Heart right ventricle (tissue), 16 donors: Measurements from ENCODE around the gene LSP1. TPM values are rescaled to one million over a fixed set of nuclear protein-coding genes. Genes with fewer than 3 reads are reported as not detected.
A peak's percentile ranks its signal among the peaks of the same experiment; 100 is the strongest.

Experiments used
- ATAC-seq, 8 donors: fragments of 200-7000 bp; cut with Tn5 transposase; one replicate each; pipeline ENCODE4 v1.9.1; 2020; ENCODE audit warnings: mild to moderate bottlenecking in 8 of 8, moderate library complexity in 8 of 8, moderate number of reproducible peaks in 1 of 8
- DNase-seq, 2 donors: peaks; one replicate each; pipeline ENCODE4 v3.0.0-alpha.2; 2020
- H3K27ac ChIP-seq, 10 donors: fragments of 200-600 bp; sonication (generic) in 2 of 10; one replicate each; pipeline versions ENCODE4 v1.5.0 to v1.8.0; 2020 to 2022; ENCODE audit warnings: mild to moderate bottlenecking in 3 of 10
- H3K27me3 ChIP-seq, 7 donors: fragments of 200-600 bp; one replicate each; pipeline ENCODE4 v1.8.0; 2021 to 2022; ENCODE audit warnings: mild to moderate bottlenecking in 2 of 7
- H3K36me3 ChIP-seq, 9 donors: fragments of 200-600 bp; sonication (generic) in 1 of 9; one replicate each; pipeline versions ENCODE4 v1.5.0 to v1.8.0; 2020 to 2022; ENCODE audit warnings: mild to moderate bottlenecking in 2 of 9
- H3K4me1 ChIP-seq, 9 donors: fragments of 200-600 bp; sonication (generic) in 1 of 9; one replicate each; pipeline versions ENCODE4 v1.5.0 to v1.8.0; 2020 to 2022; ENCODE audit warnings: mild to moderate bottlenecking in 4 of 9
- H3K4me3 ChIP-seq, 10 donors: fragments of 200-600 bp; sonication (generic) in 2 of 10; one replicate each; pipeline versions ENCODE4 v1.5.0 to v1.8.0; 2020 to 2022; ENCODE audit warnings: mild to moderate bottlenecking in 7 of 10, moderate library complexity in 2 of 10
- H3K9me3 ChIP-seq, 11 donors: fragments of 200-600 bp in 10 of 11; sonication (generic) in 2 of 11; one replicate each; pipeline versions ENCODE4 v1.5.0 to v1.8.0; 2013 to 2022; ENCODE audit warnings: mild to moderate bottlenecking in 2 of 11, control low read depth in 1 of 11, moderate library complexity in 1 of 11
- WGBS, 2 donors: extraction: QIAGEN DNeasy Blood & Tissue Kit; methylation state at CpG; one replicate each; pipeline ENCODE4 v1.1.7; 2013; ENCODE audit warnings: inconsistent platforms in 1 of 2; 5-methylcytosine and 5-hydroxymethylcytosine counted together
- intact Hi-C, 10 donors: fragments of 100-400 bp; cut with DNase I; formaldehyde crosslinking; loops; one replicate each; pipeline versions ENCODE4 v1.11.1 to v1.14.2; 2022
- polyA plus RNA-seq, 2 donors: library from polyadenylated mRNA; stranded (reverse); fragments of 200-250 nt; gene quantifications; one replicate each; pipeline ENCODE4 v1.2.3, GENCODE V29; 2013
- total RNA-seq, 10 donors: library from RNA; stranded (reverse); fragmentation: NEBNext Ultra II Directional in 3 of 10; extraction: Animal tissue kit (Norgen Biotek cat#: 25700) in 3 of 10; gene quantifications; one replicate each; pipeline versions ENCODE4 v1.2.1 to v1.2.4, GENCODE V29; 2021 to 2023
- TF ChIP-seq, protein P1 (sequence below), 9 donors: fragments of 200-600 bp; sonication (generic) in 2 of 9; IDR thresholded peaks; one replicate each; pipeline versions ENCODE4 v1.5.0 to v1.8.0; 2021 to 2022; ENCODE audit warnings: antibody characterized with exemption in 9 of 9, mild to moderate bottlenecking in 5 of 9, moderate library complexity in 1 of 9
- donor health status: Arrhythmogenic right ventricular cardiomyopathy.
- donor health status: ischemic (EF 13 %, LVEDD 7.1; RV severe dilation, severe dysfunction).
- donor health status: healthy with polysubstance abuse.
- donor health status: DM: no; HTN: yes; CAD: no.
- donor health status: DM: no; HTN: no; CAD: no.
- donor health status: ischemic (EF 25% LVEDD 6.9; RV normal size, moderate dysfunction).
- donor health status: ischemic (EF 25% LVEDD 5.7; RV mildly dilated, moderate dysfunction).
- donor health status: healthy.
- donor health status: DM: yes; HTN: yes; CAD: no.
- donor health status: Ischemic cardiomyopathy.
- donor health status: ischemic (EF 35%, LVEDD 5.7; RV mildly dilated, moderate dysfunction).
- donor health status: nonischemic (EF 11% LVEDD 7.7; RV severe dilation, severe dysfunction).
- donor health status: DM: yes; HTN: yes; CAD: no.
- donor health status: PGD.
- donor health status: ischemic (EF 29% LVEDD 5.4; RV normal size, mild dysfunction).
- donor health status: nonischemic (EF 23%, LVEDD 6.1; RV moderate dilation, normal function).

The LSP1 gene
- total and polyA plus RNA-seq, 12 donors = 16.0 to 57.2 (median 21.4) TPM

DNA sequence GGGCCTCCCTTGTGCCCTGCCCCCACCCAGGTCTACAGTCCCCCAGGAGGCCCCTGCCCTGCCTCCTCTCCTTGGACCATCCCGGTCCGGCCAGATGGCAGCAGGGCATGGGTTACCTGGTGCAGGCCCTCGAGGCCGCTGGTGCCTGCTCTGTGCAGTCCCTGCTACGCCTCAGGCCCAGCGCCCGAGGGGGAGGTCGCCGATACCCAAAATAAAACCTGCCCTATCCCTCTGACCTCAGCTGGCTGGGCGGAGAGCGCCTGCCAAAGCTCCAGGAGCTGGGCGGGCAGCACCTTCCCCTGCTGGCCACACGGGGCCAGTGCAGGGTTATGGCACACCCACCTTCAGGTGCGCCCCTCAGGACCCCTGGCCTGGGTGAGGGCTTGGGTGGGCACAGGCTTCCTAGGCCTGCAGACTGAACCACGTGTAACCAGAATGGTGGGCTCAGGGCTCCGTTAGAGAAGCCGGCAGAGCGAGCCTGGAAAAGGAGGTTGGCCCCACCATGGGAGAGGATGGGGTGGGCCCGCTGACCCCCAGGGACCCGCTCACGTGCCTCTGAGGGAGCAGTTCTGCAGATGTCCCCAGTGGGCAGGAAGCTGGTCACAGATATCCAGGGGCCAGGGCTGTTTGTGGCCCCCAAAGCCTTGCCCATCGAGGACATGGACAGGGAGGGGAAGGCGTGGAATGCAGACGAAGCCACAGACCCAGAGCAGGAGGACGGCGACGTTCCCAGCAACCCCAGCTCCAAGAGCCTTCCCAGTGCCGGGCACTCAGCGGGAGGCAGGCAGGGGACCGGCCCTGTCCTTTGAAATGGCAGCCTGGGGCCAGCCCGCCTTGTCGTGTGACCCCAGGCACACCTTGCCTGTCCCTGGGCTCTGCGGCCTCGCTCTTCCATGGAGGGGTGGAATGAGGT, 64.9 kb downstream of the LSP1 start:
- H3K4me3 ChIP-seq = peak overlapping the region in 8 of 10 donors; percentile 3 to 32 (median 22)
- 73 to 74% methylated on average over 34 of the region's 34 CpGs for WGBS, 2 donors
- DNase-seq (peak in 1 of 2 donors; percentile 69), ATAC-seq (peak; percentile 5 to 69 (median 56))
- no peaks in the 10 kb centered on the region for H3K9me3 ChIP-seq
- intact Hi-C loops = loop anchor here in 7 of 10 donors (1.0 to 5.0 kb wide), 3 partner anchors 24 to 35 kb away; no protein-coding TSS in a partner anchor
- peak overlapping the region; percentile 29 to 94 (median 81) for H3K27ac ChIP-seq
- no peaks in the 10 kb centered on the region for H3K27me3 ChIP-seq
- no peaks in the 10 kb centered on the region for H3K36me3 ChIP-seq
- TF ChIP-seq, protein P1, sequence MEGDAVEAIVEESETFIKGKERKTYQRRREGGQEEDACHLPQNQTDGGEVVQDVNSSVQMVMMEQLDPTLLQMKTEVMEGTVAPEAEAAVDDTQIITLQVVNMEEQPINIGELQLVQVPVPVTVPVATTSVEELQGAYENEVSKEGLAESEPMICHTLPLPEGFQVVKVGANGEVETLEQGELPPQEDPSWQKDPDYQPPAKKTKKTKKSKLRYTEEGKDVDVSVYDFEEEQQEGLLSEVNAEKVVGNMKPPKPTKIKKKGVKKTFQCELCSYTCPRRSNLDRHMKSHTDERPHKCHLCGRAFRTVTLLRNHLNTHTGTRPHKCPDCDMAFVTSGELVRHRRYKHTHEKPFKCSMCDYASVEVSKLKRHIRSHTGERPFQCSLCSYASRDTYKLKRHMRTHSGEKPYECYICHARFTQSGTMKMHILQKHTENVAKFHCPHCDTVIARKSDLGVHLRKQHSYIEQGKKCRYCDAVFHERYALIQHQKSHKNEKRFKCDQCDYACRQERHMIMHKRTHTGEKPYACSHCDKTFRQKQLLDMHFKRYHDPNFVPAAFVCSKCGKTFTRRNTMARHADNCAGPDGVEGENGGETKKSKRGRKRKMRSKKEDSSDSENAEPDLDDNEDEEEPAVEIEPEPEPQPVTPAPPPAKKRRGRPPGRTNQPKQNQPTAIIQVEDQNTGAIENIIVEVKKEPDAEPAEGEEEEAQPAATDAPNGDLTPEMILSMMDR (IDR thresholded peaks at IDR 0.05) = peak; percentile 46 to 73 (median 67)
- peaks cover 24 to 70% (median 56%) of the 10 kb centered on the region in 9 donors for H3K4me1 ChIP-seq

DNA sequence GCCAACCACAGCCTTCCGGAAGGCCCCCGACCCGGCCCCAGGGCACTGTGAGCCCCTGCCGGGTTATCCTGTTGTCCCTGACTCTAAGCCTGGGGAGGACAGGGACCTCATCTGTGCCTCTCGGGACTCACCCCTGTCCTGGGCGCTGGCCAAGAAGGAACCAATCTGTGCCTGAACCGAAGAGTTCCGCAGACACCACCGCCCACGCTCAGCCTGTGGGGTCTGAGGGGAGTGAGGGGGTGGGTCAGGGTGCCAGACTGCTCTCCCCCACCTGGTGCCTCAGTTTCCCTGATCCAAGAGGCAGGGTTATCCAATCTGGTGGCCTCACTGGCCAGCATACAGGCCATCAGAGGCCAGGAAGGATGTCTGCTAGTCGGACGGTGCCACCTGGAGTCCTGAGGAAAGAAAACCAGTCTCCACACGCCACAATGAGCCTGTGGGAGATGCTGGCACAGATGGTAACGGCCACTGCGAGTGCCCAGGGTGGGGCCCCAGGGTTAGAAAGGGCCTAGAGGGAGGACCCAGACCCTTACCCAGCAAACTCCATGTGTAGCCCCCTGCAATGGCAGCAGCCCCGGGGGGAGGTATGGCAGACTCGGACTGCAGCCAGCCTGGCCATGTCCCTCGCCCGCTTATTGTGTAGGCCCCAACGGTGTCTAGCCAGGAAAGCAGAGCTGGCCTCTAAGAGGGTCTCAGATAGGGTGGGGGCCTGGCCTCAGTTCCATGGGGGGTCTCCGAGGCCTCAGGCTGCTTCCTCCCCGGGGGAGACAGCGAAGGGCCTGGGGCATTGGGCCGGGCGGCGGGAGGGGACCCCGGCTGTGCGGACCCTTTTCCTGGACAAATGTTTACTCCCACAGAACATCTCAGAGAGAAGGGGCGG, 65.8 kb downstream of the LSP1 start:
- ATAC-seq (no peak), DNase-seq (no peak)
- TF ChIP-seq, protein P1 (IDR thresholded peaks at IDR 0.05) = peak in 1 of 9 donors; percentile 9
- peaks cover 29 to 76% (median 59%) of the 10 kb centered on the region in 9 donors for H3K4me1 ChIP-seq
- intact Hi-C loops = loop anchor here in 6 of 10 donors (2.0 to 5.0 kb wide), 2 partner anchors 36 kb away; no protein-coding TSS in a partner anchor
- no peaks in the 10 kb centered on the region for H3K36me3 ChIP-seq
- WGBS, 2 donors = 80% methylated on average over 29 of the region's 29 CpGs
- peak overlapping the region; percentile 50 to 94 (median 81) for H3K27ac ChIP-seq
- peak overlapping the region in 5 of 10 donors; percentile 30 to 53 (median 43) for H3K4me3 ChIP-seq
- H3K27me3 ChIP-seq = no peaks in the 10 kb centered on the region
- no peaks in the 10 kb centered on the region for H3K9me3 ChIP-seq

- DNase-seq = peak in 1 of 2 donors; percentile 59
- TF ChIP-seq, protein P1 (IDR thresholded peaks at IDR 0.05) = peak in 6 of 9 donors; percentile 0 to 31 (median 14)
- Histone ChIP-seq H3K27me3 (no peaks in the 10 kb centered on the region), H3K4me3 (peak within 1 kb of the TSS in 8 of 10 donors; percentile 22 to 53 (median 36)), H3K36me3 (no peaks in the 10 kb centered on the region), H3K4me1 (peaks cover 32 to 83% (median 59%) of the 10 kb centered on the region in 9 donors), H3K9me3 (no peaks in the 10 kb centered on the region), H3K27ac (peak within 1 kb of the TSS; percentile 50 to 94 (median 81))
- WGBS, 2 donors = 49 to 66% methylated on average over 31 of the region's 31 CpGs
- ATAC-seq = peak; percentile 6 to 53 (median 37)
- intact Hi-C loops = loop anchor here in 8 of 10 donors (2.0 to 5.0 kb wide), 3 partner anchors 37 to 233 kb away; no protein-coding TSS in a partner anchor
These were observed 66.7 kb downstream of the LSP1 start, which contains the start of gene TNNT3 for GRCh38 chr11:1919391-1920127. TSS of gene TNNT3 (plus strand) at chr11:1919703. CDS start at chr11:1922875, 3,172 bp downstream.
